ENCODE measurements around the gene TNFAIP3. TPM values are rescaled to one million over a fixed set of nuclear protein-coding genes. Genes with fewer than 3 reads are reported as not detected.

Gene TNFAIP3
- total and polyA plus RNA-seq, 2 donors, result 17.0 to 25.3 TPM

GRCh38 chr6:137912813-137913212, 45.8 kb downstream of the TNFAIP3 start:
- H3K4me3 ChIP-seq (ENCODE audit: low read depth, low read length), result no peak overlapping the region
- WGBS, result 99% methylated on average over 3 of the region's 3 CpGs
- no peaks in the 10 kb centered on the region for H3K4me1 ChIP-seq (ENCODE audit: insufficient read depth)
- H3K27ac ChIP-seq (ENCODE audit: low read depth), result no peak overlapping the region
- no peak for DNase-seq (ENCODE audit: extremely low spot score)
- H3K36me3 ChIP-seq (ENCODE audit: insufficient read depth), result no peaks in the 10 kb centered on the region

- H3K4me3 ChIP-seq (ENCODE audit: low read depth, low read length), result no peak overlapping the region
These were observed 46.4 kb downstream of the TNFAIP3 start for GRCh38 chr6:137913434-137913833.

GRCh38 chr6:137913996-137914529, 47.0 kb downstream of the TNFAIP3 start:
- Histone ChIP-seq H3K36me3 (ENCODE audit: insufficient read depth) (peaks cover 1% of the 10 kb centered on the region), H3K4me3 (ENCODE audit: low read depth, low read length) (no peak overlapping the region), H3K4me1 (ENCODE audit: insufficient read depth) (no peaks in the 10 kb centered on the region), H3K27ac (ENCODE audit: low read depth) (no peak overlapping the region)
- DNase-seq (ENCODE audit: extremely low spot score), result no peak

More at GRCh38 chr6:137913434-137913833, 46.4 kb downstream of the TNFAIP3 start:
- 82% methylated on average over 3 of the region's 3 CpGs for WGBS
- no peaks in the 10 kb centered on the region for H3K4me1 ChIP-seq (ENCODE audit: insufficient read depth)
- DNase-seq (ENCODE audit: extremely low spot score), result no peak
- no peak overlapping the region for H3K27ac ChIP-seq (ENCODE audit: low read depth)
- peaks cover 1% of the 10 kb centered on the region for H3K36me3 ChIP-seq (ENCODE audit: insufficient read depth)

GRCh38 chr6:137914530-137915193, 47.6 kb downstream of the TNFAIP3 start:
- H3K4me1 ChIP-seq (ENCODE audit: insufficient read depth), result no peaks in the 10 kb centered on the region
- 83% methylated on average over 4 of the region's 4 CpGs for WGBS
- no peak overlapping the region for H3K4me3 ChIP-seq (ENCODE audit: low read depth, low read length)
- DNase-seq (ENCODE audit: extremely low spot score), result no peak
- H3K27ac ChIP-seq (ENCODE audit: low read depth), result no peak overlapping the region
- H3K36me3 ChIP-seq (ENCODE audit: insufficient read depth), result peaks cover 1% of the 10 kb centered on the region

- Histone ChIP-seq H3K36me3 (ENCODE audit: insufficient read depth) (peaks cover 1% of the 10 kb centered on the region), H3K4me1 (ENCODE audit: insufficient read depth) (no peaks in the 10 kb centered on the region), H3K27ac (ENCODE audit: low read depth) (no peak overlapping the region), H3K4me3 (ENCODE audit: low read depth, low read length) (no peak overlapping the region)
- 65% methylated on average over 4 of the region's 4 CpGs for WGBS
- DNase-seq (ENCODE audit: extremely low spot score), result no peak
These were observed 48.7 kb downstream of the TNFAIP3 start for GRCh38 chr6:137915790-137916189.

- Histone ChIP-seq H3K4me3 (ENCODE audit: low read depth, low read length) (no peak overlapping the region), H3K4me1 (ENCODE audit: insufficient read depth) (no peaks in the 10 kb centered on the region), H3K27ac (ENCODE audit: low read depth) (no peak overlapping the region), H3K36me3 (ENCODE audit: insufficient read depth) (peaks cover 1% of the 10 kb centered on the region)
- DNase-seq (ENCODE audit: extremely low spot score), result no peak
- WGBS, result 98% methylated on average over 1 of the region's 1 CpG
These were observed 50.7 kb downstream of the TNFAIP3 start for GRCh38 chr6:137917551-137918325.

- no peak overlapping the region for H3K4me3 ChIP-seq (ENCODE audit: low read depth, low read length)
- H3K4me1 ChIP-seq (ENCODE audit: insufficient read depth), result no peaks in the 10 kb centered on the region
- WGBS, result 85% methylated on average over 3 of the region's 3 CpGs
- peaks cover 1% of the 10 kb centered on the region for H3K36me3 ChIP-seq (ENCODE audit: insufficient read depth)
- no peak overlapping the region for H3K27ac ChIP-seq (ENCODE audit: low read depth)
- no peak for DNase-seq (ENCODE audit: extremely low spot score)
These were observed 52.4 kb downstream of the TNFAIP3 start for GRCh38 chr6:137919502-137919823.

- no peak for DNase-seq (ENCODE audit: extremely low spot score)
- WGBS, result 86% methylated on average over 8 of the region's 8 CpGs
- Histone ChIP-seq H3K27ac (ENCODE audit: low read depth) (no peak overlapping the region), H3K4me1 (ENCODE audit: insufficient read depth) (no peaks in the 10 kb centered on the region), H3K36me3 (ENCODE audit: insufficient read depth) (peaks cover 1% of the 10 kb centered on the region), H3K4me3 (ENCODE audit: low read depth, low read length) (no peak overlapping the region)
These were observed 53.0 kb downstream of the TNFAIP3 start for GRCh38 chr6:137919837-137920730.

GRCh38 chr6:137921823-137922222, 54.8 kb downstream of the TNFAIP3 start:
- H3K4me1 ChIP-seq (ENCODE audit: insufficient read depth), result no peaks in the 10 kb centered on the region
- DNase-seq (ENCODE audit: extremely low spot score), result no peak
- H3K4me3 ChIP-seq (ENCODE audit: low read depth, low read length), result no peak overlapping the region
- 92% methylated on average over 5 of the region's 5 CpGs for WGBS
- no peak overlapping the region for H3K27ac ChIP-seq (ENCODE audit: low read depth)
- H3K36me3 ChIP-seq (ENCODE audit: insufficient read depth), result peaks cover 1% of the 10 kb centered on the region

GRCh38 chr6:137923866-137924653, 57.0 kb downstream of the TNFAIP3 start:
- Histone ChIP-seq H3K27ac (ENCODE audit: low read depth) (no peak overlapping the region), H3K36me3 (ENCODE audit: insufficient read depth) (no peaks in the 10 kb centered on the region), H3K4me3 (ENCODE audit: low read depth, low read length) (no peak overlapping the region), H3K4me1 (ENCODE audit: insufficient read depth) (no peaks in the 10 kb centered on the region)
- 80% methylated on average over 4 of the region's 4 CpGs for WGBS
- no peak for DNase-seq (ENCODE audit: extremely low spot score)

GRCh38 chr6:137925141-137925698, 58.2 kb downstream of the TNFAIP3 start:
- Histone ChIP-seq H3K4me1 (ENCODE audit: insufficient read depth) (no peaks in the 10 kb centered on the region), H3K4me3 (ENCODE audit: low read depth, low read length) (no peak overlapping the region), H3K27ac (ENCODE audit: low read depth) (no peak overlapping the region), H3K36me3 (ENCODE audit: insufficient read depth) (no peaks in the 10 kb centered on the region)
- no peak for DNase-seq (ENCODE audit: extremely low spot score)
- WGBS, result 92% methylated on average over 12 of the region's 12 CpGs

GRCh38 chr6:137926207-137926731, 59.2 kb downstream of the TNFAIP3 start:
- Histone ChIP-seq H3K4me1 (ENCODE audit: insufficient read depth) (no peaks in the 10 kb centered on the region), H3K4me3 (ENCODE audit: low read depth, low read length) (no peak overlapping the region), H3K36me3 (ENCODE audit: insufficient read depth) (no peaks in the 10 kb centered on the region), H3K27ac (ENCODE audit: low read depth) (no peak overlapping the region)
- DNase-seq (ENCODE audit: extremely low spot score), result no peak
- WGBS, result 59% methylated on average over 1 of the region's 1 CpG
